HG02981 (cell line): ENCODE measurements around the gene MLPH.
A peak's percentile ranks its signal among the peaks of the same experiment; 100 is the strongest.

Experiments used
- ATAC-seq: cut with Tn5 transposase; IDR thresholded peaks from one replicate; pipeline ENCODE4 v1.9.1; 2021; ENCODE audit warnings: mild to moderate bottlenecking, moderate library complexity; ENCODE audit not compliant: unreplicated experiment

The MLPH gene

DNA sequence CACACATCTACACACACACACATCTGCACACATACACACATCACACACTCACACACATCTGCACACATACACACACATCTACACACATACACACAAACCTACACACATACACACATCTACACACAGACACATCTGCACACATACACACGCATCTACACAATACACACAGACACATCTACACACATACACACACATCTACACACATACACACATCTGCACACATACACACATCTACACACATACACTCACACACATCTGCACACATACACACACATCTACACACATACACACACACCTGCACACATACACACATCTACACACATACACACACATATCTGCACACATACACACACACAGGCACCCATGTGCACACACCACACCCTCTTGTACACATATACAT lies 78.9 kb downstream of the MLPH start:
- ATAC-seq, result no peak

DNA sequence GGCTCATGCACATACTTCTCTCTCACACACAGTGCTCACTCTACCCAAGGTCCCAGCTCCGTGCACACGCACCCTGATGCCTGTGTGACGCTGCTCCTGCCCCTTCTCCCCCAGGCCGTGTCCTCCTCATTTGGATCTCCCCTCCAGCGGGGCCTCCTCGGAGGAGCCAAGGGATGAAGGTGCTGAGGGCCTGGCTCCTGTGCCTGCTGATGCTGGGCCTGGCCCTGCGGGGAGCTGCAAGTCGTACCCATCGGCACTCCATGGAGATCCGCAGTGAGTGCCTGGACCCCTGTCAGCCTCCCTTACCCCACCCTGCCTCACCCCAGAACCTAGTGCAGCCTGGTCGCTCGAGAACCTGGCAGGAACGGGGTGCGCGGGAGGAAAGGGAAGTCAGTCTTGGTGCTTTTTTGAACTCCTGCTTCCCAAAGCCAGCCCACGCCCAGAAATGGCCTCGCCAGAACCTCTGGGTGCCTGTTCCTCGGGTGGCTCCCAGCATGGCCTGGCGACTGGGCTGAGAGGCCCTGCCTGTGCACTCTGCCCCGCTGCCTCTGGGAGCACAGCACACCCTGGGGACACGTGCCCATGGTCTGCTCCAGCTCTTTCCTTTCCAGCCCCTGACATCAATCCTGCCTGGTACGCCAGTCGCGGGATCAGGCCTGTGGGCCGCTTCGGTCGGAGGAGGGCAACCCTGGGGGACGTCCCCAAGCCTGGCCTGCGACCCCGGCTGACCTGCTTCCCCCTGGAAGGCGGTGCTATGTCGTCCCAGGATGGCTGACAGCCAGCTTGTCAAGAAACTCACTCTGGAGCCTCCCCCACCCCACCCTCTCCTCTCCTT lies 79.6 kb downstream of the MLPH start, which contains the start of gene PRLH:
Gene PRLH, plus strand, starts transcription at position 174 of the 835 bp plus-strand sequence. Its CDS starts 0 bp downstream, at position 174.
- ATAC-seq, result no peak

DNA sequence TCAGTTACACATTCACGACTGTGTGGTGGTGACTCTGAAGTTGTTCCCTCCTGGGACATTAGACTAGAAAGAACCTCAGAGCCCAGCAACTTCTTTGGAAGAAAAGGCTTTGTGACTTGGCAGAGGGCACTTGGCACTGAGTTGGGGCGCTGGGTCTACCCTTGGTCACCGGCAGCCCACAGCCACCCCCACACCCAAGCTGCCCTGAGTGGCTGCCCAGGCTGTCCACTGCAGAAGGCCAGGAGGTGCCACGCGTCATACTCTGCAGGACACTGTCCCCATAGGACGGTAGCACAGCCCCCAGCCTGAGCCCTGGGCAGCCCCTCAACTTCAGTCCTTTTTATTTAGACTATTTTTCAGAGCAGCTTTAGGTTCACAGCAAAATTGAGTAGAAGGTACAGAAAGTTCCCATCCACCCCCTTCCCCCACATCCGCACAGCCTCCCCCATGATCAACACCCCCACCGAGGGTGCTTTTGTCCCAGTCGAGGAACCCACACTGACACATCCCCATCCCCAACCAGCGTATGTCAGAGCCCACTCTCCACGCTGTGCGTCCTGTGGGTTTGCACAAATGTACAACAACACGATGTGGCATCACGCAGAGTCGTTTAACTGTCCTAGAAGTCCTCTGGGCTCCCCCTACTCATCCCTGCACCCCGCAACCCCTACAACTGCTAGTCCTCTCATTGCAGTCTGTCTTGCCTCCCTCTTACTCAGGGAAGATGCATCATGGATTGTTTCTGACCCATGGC lies 80.4 kb downstream of the MLPH start:
- ATAC-seq, result no peak

DNA sequence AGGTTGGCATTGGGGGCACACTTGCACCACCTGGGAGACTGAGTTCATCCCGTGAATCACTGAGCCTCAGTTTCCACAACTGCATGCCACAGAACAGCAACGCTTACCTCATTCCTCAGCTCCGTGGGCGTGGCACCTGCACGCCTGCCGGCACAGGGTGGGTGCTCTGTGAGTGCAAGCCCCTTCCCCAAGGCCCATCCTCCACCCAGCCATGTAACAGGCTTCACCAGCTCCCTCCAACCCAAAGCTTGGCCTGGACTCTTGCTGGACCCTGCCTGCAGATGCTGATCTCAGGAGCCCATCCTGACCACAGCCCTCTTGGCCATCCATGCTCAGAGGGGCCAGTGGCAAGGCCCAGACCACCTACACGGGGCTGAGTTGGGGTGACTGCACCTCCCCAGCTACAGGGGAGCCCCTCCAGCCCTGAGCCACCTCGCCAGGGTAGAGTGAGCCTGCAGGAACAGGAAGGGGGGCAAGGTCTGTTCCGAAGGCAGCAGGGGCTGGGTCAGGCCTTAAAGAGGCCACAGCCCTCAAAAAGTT lies 81.1 kb downstream of the MLPH start:
- no peak for ATAC-seq

DNA sequence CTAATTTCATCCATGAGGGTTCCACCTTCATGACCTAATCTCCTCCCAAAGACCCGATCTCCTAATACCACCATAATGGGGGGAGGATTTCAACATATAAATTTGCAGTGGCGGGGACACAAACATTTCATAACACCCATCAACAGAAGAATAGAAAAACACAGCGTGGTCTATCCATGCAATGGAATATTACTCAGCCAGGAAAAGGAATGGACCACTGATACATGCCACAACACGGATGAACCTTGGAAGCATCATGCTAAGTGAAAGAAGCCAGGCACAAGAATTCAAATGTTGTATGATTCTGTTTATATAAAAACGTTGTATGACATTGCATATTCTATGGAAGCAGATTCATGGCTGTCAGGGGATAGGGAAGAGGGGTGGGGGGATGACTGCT lies 82.0 kb downstream of the MLPH start:
- no peak for ATAC-seq

DNA sequence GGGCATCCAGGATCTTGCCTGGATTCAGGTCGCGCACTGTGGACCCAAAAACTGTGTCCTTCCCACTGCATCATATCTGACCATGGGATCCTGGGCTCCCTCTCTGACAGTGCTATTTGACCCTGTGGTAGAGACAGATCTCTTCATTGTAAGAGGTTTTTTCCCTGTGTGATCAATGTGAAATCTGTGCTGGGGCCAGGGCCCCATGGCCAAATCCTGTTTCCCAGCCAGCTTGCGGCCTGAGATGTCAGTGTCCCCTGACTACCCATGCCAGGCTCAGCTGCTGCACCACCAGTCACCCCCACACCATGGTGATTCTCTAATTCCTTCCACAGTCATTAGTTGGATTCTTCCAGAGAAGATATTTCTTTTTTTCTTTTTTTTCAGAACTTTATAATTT lies 82.8 kb downstream of the MLPH start:
- no peak for ATAC-seq

DNA sequence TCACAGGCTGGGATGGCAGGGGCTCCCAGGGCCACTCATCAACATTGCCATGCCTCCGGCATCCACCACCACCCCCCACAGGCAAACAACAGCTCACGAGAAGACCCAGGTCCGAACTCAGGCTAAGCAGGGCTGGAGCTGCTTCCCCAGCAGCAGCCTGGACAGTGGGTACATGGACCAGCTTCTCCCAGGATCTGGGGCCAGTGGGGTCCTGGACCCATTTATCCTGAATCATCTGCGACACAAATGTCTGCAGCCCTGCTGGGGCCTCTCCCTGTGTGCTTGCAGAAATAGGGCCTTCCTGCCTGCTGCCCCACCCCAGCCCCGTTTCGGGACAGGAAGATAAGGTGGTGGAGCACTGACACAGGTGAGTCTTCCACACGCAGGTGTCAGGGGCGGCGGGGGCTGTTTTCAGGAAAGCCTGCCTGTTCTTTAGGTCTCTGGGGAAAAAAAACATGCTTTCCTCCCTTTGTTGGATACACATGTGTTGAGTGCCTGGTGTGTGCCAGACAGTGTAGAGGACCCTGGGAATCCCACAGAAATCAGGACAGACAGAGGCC lies 83.8 kb downstream of the MLPH start:
- no peak for ATAC-seq

DNA sequence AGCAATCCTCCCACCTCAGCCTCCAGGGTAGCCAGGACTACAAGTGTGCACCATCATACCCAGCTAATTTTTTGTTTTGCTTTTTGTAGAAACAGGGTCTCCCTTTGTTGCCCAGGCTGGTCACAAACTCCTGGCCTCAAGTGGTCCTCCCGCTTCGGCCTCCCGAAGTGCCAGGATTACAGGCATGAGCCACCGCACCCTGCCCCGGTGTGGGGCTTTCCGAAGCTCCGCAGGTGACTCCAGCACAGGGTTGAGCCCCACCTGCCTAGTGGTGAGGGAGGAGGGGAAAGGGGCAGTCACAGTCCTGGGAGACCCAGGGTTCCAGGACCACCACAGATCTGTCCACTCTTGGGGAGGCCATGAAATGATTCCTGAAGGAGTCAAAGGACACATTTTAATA lies 84.5 kb downstream of the MLPH start:
- no peak for ATAC-seq

DNA sequence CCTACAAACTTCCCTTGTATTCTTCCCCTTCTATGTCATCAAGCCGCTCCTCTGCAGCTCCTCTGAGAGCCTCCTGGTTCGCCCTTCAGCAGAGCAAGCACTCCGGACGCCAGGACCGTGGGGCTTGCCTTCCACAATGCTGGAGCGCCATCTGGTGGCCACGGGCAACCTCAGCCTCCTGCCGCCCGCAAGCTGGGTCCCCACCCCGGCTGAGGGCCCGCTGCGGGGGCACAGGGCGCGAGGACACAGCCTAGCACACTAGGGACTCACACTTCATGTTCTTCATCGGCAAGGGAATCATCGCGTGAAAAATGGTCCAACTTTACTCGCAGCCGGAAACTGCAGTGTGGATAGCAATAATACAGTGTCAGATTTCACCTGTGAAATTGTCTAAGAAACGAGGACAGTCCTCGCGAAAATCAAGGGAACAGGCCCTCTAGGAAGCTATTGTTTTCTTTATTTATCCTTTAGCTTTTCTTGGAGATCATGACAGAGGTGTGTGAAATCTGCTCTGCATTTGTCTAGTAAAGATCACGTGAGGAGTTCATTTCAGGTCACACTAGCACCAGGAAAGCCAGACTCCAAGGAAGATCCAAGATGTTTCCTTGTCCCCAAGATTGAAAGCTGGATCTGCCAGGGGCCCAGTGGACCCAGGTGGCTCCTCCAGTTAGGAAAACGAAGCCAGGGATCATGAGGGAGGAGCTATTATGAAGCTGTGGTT lies 85.1 kb downstream of the MLPH start:
- ATAC-seq, result peak; percentile 54

DNA sequence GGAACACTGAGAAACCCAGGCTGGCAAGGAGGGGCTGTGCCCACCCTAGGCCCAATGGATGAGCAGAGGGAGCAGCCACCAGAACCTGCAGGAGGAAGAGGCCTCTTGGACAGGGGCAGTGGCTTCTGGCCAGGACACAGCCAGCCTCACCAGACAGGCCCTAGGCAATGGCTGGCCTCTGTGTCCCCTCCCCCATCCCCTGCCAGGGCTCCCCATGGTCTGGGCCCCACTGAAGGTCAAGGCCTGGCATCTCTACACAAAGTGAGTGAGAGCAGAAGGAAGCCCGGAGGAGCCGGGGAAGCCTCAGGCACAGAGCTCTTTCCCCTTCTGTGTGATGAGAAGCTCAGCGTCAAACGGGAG lies 85.7 kb downstream of the MLPH start:
- no peak for ATAC-seq

DNA sequence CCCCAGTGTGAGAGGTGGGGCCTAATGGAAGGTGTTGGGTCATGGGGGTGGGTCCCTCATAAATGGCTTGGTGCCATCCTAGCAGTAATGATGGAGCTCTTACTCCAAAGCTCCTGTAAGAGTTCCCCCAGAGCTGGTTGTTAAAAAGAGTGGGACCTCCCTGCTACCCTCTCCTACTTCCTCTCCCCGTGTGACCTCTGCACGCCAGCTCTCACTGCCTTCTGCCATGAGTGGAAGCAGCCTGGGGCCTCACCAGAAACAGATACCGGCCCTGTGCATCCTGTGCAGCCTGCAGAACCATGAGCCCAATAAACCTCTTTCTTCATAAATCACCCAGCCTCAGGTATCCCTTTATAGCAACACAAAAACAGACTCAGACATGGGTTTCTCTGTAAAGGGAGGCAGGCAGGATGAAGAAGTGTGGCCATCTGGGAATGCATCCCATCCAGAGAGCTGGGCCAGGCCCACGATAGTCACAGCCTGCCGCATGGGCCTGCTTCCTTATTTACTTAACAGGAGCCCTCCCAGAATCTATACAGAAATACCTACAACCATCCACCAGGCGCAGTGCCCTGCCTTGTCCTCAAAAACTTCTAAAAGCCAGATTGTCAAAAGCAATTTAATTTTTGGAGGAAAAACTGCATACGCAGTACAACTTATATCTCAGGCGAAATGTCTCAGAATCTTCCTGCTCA lies 86.8 kb downstream of the MLPH start:
- ATAC-seq, result no peak

DNA sequence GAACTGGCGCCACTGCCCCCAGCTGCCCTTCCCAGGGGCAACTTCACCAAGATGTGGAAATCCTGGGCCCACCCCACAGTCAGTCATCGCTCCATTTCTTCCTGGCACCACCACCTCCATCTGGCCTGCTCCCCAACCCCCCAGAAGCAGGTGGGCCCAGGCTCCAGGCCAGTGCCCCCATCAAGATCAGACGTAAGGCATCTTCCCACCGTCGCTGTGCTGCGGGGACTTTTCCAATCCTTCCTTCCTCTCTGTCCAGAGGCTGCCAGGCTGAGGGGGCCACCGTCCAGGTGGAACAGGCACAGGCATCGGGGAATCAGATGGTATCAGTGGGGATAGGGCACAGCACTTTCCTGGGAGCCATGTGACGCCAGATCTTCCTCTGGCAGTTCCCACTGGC lies 87.4 kb downstream of the MLPH start:
- ATAC-seq, result no peak

DNA sequence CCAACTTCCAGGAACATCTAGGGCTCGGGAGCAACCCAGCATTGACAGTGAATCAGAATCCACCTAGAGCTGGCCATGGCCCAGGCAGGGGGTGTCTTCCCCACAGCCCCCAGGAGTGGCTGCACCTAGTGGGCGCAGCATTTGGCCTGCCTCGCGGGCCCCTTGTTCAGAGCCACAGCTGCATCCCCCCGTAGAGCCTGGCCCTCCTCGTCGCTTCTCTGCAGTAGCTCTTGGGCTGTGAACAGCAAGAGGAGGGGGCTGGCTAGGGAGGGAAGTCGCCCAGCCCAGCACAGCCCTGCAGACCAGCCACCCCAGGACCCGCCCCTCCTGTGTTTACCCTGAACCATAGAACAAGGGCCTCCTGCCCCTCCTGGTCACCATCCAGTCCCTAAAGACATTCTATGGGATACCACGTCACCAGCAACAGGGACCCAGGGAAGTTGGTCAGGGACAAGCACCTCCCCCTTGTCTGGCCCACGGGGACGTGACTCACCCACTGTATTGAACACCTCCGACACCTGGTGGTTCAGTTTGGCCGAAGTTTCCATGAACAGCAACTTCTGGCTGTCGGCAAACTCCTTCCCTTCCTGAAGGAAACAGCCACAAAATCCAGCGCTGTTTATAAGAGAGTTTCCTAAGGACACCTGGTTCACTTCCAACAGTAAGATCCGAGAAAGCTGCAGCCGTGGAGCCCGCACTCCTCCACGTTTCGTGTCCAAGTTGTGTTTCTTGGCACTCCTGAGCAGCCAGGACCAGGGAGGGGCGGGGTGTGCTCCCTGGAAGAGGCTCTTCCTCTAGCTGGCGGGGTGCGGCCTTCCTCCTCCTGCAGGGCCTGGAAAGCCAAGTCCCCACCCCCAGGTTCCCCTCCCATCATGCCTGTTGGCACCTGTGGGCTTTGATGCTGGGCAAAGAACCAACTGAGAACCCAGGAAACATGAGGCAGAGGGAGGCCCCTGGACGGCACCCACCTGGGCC lies 88.1 kb downstream of the MLPH start:
- no peak for ATAC-seq

DNA sequence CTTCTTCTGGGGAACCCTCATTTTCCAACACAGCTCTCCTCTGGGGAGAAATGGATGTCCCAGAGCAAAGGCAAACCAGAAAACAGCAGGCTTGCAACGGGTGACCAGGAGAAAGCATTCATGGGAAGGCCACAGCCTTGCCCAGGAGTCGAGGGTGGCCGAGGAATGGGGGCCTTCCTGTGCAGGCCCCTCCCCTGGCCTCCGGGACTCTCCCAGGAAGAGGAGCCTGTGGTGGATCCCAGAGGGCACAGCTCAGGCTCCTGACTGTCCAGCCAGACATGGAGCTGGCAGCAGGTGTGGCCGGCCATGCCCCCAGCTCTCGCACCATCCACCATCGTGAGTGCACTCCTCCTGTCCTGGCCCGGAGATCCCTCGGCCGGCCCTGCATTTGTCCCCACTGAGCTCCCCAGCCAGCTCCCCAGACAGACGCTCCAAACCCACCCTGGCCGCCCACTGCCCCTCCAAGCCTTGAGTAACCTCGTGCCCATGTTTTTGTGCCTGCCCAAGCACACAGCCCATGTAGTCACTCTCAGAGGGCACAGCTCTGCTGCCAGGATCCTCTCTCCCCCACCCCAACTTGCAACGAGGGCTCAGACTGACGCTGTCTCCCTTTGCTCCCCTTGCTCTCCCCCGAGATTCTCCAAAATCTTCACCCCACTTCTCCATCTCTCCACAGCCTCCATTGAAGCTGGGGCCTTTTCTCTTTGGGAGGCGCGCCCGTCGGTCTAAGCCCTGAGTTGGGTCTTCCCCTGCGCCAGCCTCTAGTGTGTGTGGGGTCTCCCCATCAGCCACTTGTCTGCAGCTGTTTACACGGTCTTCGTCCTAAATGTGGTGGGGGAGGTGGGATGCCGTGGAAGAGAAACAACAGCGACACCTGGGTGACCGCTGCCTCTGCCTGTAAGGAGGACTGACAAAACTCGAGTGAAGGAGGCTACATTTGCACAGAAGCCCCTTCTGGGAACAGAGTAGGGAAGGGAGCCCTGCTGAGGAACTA lies 89.1 kb downstream of the MLPH start:
- no peak for ATAC-seq

DNA sequence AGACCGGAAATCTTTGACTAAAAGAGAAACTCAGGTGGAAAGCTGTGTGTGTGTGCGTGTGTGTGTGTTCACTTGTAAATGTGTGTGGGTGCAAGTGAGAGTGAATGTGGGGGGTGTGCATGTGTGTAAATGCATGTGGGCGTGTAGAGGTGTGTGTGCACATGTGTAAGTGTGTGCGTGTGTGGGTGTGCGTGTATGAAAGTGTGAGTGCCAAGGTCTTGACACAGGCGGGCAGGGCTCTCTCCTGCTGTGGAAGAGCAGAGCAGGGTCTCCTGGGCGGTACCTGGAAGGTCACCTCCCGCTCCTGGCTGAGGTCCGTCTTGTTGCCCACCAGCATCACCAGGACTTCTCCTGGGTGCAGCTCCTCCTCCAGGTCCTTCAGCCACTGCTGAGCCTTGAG lies 89.9 kb downstream of the MLPH start:
- no peak for ATAC-seq

DNA sequence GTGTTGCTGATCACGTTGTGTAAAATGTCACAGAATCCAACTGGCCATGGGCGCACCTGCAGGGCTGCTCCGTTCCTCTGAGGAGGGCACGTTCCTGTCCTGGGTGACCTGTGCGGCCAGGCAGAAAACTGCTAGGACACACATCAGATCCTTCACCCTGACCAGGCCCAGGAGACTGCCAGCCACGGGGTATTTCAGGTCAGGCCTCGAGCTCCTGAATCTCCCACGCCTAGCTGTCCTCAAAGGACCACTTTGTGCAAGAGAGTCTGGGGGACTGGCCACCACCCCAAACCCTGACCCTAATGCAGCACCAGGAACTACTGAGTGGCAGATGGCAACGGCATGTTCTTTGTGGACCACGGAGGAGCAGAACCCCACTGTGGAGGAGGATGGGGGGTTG lies 90.4 kb downstream of the MLPH start:
- ATAC-seq, result no peak

DNA sequence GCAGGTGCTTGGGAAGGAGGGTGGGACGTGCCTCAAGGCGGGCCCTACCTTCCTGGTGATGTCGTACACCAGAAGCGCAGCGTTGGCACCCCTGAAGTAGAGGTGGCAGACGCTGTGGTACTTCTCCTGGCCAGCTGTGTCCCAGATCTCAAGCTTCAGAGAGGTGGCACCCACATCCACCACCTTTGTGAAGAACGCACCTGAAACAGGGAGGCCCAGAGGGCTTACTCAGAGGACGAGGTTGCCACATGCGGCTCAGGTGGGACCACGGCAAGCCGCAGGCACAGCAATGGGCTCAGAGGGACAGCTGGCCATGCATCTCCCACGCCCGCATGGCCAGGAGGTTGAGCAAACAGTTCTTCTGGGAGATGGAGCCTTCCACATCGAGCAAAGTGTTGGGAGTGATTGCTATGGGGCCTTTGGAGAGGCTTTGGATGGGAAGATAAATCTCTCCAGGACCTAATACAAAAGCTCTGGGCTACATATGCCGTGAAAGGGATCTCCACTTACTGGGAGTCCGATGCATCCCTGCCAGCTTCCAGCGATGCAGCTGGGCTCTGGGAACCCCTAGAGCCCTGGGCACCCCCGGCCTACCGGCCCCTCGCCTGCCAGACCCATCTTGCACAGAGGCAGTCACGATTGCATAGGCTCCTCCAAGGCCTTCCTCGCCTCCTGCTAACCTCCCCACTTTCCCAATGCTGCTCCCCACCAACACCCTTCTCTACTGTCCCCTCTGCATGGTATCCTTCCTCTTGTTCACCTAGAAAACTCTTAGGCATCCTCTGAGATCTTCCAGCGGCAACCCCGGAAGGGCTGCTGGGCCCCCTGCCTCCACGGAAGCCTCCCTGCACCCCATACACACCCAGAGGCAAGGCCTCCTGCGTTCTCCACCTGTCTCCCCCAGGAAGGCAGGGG lies 91.2 kb downstream of the MLPH start:
- ATAC-seq, result no peak
